ENCODE results near the gene TSPAN7. TPM values are rescaled to one million over a fixed set of nuclear protein-coding genes. Genes with fewer than 3 reads are reported as not detected.

Gene TSPAN7
- total RNA-seq, 2 experiments from 2014 or later = 0.12 to 0.21 TPM

DNA sequence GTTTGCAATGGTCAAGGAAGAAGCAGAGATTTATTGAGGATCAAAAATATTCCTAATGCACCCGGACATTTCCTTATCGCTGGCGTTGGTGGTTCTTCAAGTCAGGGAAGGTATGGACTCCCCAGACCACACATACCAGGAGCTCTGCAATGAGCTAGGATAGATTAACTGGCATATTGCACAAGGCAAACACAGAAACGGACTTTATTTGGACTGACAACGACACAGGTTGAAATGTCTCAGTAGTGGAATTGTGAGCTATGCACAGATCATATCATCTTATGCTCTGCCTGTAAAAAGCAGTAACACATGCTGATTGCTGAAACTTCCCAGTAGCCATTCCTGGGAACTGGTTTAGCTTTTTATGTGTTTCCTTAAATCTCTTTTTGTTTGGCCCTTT, 1.7 kb downstream of the TSPAN7 start:
- CTCF ChIA-PET = no interaction called here
- Mint-ChIP-seq H3K9me3 (no peaks in the 10 kb centered on the region), H3K36me3 (ENCODE audit: low read depth) (no peaks in the 10 kb centered on the region), H3K4me1 (peaks cover 8% of the 10 kb centered on the region), H3K27ac (no peak overlapping the region), H3K4me3 (no peak overlapping the region), H3K27me3 (peaks cover 25% of the 10 kb centered on the region)
- DNase-seq = no peak
- POLR2A ChIA-PET = no interaction called here

DNA sequence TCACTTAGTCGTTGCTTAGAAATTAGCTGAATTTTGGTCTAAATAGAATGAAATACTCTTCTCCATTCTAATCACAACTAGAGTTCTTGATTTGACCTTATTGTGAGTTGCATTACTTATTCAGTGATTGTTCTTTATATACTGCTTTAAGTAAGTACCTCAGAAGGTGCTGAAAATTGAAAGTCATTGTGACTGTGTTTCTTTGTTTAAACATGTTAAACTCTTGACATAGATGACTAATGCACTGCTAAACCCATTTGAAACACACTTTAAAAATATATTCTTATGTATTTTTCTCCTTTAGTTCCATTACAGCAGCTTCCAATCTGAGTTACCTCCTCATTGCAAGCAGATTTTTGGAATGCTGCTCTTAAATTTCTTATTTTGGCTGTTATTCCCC, 9.1 kb downstream of the TSPAN7 start:
- no peaks in the 10 kb centered on the region for H3K9me3 Mint-ChIP-seq
- H3K4me3 Mint-ChIP-seq = no peak overlapping the region
- CTCF ChIA-PET = interaction anchor here (0.6 kb wide), 2 partner anchors 72 to 337 kb away, joined by 3 read pairs; no protein-coding TSS in a partner anchor
- no peaks in the 10 kb centered on the region for H3K4me1 Mint-ChIP-seq
- H3K27ac Mint-ChIP-seq = no peak overlapping the region
- no peaks in the 10 kb centered on the region for H3K27me3 Mint-ChIP-seq
- POLR2A ChIA-PET = no interaction called here
- DNase-seq = no peak
- no peaks in the 10 kb centered on the region for H3K36me3 Mint-ChIP-seq (ENCODE audit: low read depth)

DNA sequence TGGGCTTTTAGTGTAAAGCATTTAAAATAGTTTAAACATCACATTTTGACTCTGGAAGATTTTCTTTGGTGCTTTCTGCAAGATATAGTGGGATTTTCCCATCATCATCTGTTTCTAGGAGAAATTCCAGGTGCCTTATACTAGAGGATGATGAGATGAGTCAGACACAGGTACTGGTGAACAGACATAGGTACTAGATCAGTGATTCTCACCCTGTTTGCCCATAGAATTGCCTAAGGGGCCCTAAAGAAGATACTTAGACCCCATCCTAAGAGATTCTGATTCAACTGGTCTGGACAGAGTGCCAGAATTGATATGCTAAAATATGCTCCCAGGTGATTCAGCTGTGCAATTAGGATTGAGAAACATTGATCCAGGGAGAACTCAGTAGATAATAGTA, 9.7 kb downstream of the TSPAN7 start:
- Mint-ChIP-seq H3K27me3 (no peaks in the 10 kb centered on the region), H3K27ac (no peak overlapping the region), H3K4me1 (no peaks in the 10 kb centered on the region), H3K4me3 (no peak overlapping the region), H3K36me3 (ENCODE audit: low read depth) (no peaks in the 10 kb centered on the region), H3K9me3 (no peaks in the 10 kb centered on the region)
- DNase-seq = no peak
- ChIA-PET CTCF (no interaction called here), POLR2A (no interaction called here)

DNA sequence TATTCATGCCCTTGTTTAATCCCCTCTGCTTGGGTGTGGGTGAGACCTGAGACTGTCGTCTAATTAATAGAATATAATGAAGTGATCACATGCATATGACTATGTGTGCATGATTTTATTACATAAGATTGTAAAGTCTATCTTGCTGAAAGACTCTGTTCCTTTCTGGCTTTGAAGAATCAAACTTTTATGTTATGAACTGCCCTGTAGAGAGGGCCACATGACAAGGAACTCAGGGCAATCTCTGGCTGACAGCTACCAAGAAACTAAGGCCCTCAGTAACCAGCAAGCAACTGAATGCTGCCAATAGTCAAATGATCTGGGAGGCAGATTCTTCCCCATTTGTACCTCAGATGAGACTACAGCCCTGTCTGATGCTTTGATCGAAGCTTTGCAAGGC, 13.5 kb downstream of the TSPAN7 start:
- Mint-ChIP-seq H3K4me1 (no peaks in the 10 kb centered on the region), H3K36me3 (ENCODE audit: low read depth) (no peaks in the 10 kb centered on the region), H3K9me3 (no peaks in the 10 kb centered on the region), H3K27ac (no peak overlapping the region), H3K4me3 (no peak overlapping the region), H3K27me3 (no peaks in the 10 kb centered on the region)
- ChIA-PET POLR2A (no interaction called here), CTCF (no interaction called here)
- DNase-seq = no peak

DNA sequence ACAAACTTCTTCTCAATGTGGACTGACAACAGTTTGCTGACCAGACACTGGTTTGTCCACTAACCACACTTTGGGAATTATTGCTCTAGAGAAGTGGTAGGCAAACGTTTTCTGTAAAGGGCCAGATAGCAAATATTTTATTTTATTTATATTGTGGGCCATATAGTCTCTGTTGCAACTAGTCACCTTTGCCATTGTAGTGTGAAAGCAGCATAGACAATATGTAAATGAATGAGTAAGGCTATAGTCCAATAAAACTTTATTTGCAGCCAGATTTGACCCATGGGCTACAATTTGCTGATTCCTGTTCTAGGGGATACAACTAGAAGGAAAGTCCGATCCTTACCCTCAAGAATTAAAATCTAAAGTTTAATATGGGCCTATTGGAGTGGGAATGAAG, 14.5 kb downstream of the TSPAN7 start:
- no peaks in the 10 kb centered on the region for H3K27me3 Mint-ChIP-seq
- ChIA-PET POLR2A (no interaction called here), CTCF (no interaction called here)
- no peaks in the 10 kb centered on the region for H3K36me3 Mint-ChIP-seq (ENCODE audit: low read depth)
- DNase-seq = no peak
- no peak overlapping the region for H3K4me3 Mint-ChIP-seq
- no peak overlapping the region for H3K27ac Mint-ChIP-seq
- H3K9me3 Mint-ChIP-seq = no peaks in the 10 kb centered on the region
- H3K4me1 Mint-ChIP-seq = no peaks in the 10 kb centered on the region

DNA sequence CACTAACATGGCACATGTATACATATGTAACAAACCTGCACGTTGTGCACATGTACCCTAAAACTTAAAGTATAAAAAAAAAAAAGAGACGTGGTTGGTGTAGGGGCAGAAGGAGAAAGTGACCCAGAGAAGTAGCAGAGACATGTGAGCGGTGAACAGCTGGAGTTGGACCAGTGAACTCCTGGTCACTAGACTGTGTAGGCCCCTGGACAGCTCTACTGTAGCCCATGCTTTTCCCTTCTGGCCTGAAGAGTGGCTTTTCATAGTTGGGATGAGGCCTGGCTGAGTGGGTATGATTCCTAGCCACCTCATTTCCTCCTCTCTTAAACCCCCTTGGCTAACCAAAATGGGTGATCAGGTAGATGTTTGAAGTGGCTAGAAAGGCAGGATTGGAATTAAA, 16.4 kb downstream of the TSPAN7 start:
- no peaks in the 10 kb centered on the region for H3K27me3 Mint-ChIP-seq
- H3K4me1 Mint-ChIP-seq = no peaks in the 10 kb centered on the region

DNA sequence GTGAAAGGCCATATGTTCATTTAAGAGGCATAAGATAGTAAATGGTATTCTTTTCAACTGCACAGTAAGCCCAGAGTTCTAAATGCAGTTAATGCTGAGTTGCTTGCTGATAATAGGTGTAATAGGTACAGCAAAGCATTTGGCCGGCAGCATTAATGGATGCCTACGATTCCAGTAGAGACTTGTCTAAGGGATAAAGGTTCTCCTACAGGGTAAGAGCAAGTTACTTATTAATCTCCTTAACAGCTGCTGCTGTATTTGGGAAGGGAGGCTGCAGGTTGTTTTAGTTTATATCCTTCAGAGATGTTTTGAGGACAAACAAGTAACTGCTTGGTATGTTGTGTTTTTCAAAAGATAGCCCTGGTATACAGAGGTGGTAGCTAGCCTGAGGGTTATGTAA, 16.8 kb downstream of the TSPAN7 start:
- POLR2A ChIA-PET = no interaction called here
- Mint-ChIP-seq H3K9me3 (no peaks in the 10 kb centered on the region), H3K27ac (no peak overlapping the region), H3K4me1 (no peaks in the 10 kb centered on the region), H3K36me3 (ENCODE audit: low read depth) (no peaks in the 10 kb centered on the region), H3K27me3 (no peaks in the 10 kb centered on the region), H3K4me3 (no peak overlapping the region)
- CTCF ChIA-PET = no interaction called here
- no peak for DNase-seq

More for the DNA sequence above, 16.4 kb downstream of the TSPAN7 start:
- H3K27ac Mint-ChIP-seq = no peak overlapping the region
- no peaks in the 10 kb centered on the region for H3K36me3 Mint-ChIP-seq (ENCODE audit: low read depth)
- no peaks in the 10 kb centered on the region for H3K9me3 Mint-ChIP-seq
- ChIA-PET POLR2A (no interaction called here), CTCF (no interaction called here)
- H3K4me3 Mint-ChIP-seq = no peak overlapping the region
- DNase-seq = no peak

DNA sequence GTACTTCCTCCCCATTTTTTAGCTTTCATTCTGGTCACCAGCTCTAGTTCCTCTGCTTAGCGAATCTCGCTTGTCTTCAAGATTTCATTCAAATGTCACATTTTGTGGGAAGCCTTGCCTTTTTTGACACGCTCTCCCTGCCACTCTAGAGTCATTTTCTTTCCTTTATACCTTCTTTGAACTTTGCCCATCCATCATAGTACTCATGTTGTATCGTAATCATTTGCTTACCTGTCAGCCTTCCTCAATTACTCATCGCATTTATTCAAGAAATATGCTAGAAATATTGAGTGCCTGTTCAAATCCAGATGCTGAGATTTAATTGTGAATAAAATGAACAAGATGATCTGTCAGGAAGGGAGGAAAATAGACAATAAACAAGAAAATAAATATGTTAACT, 21.8 kb downstream of the TSPAN7 start:
- H3K4me3 Mint-ChIP-seq = no peak overlapping the region
- ChIA-PET POLR2A (no interaction called here), CTCF (no interaction called here)
- no peaks in the 10 kb centered on the region for H3K27me3 Mint-ChIP-seq
- no peak for DNase-seq
- no peaks in the 10 kb centered on the region for H3K9me3 Mint-ChIP-seq
- H3K27ac Mint-ChIP-seq = no peak overlapping the region
- H3K4me1 Mint-ChIP-seq = no peaks in the 10 kb centered on the region
- no peaks in the 10 kb centered on the region for H3K36me3 Mint-ChIP-seq (ENCODE audit: low read depth)

DNA sequence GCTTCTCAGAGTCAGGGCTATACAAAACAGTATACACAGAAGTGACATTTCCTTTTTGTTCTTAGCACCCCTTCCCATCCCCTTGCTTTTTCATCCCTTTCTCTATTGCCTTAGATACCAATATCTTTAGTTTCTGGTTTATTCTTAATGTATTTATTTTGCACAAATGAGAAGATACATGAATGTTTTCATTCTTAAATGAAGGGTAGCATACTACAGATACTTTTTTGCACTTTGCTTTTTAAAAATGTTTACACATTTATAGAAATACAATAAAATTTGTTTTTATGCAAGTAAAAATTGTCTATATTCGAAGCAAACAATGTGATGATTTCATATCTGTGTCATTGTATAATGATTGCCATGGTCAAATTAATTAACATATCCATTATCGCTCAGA, 33.1 kb downstream of the TSPAN7 start:
- POLR2A ChIA-PET = no interaction called here
- DNase-seq = no peak
- Mint-ChIP-seq H3K9me3 (no peaks in the 10 kb centered on the region), H3K27ac (no peak overlapping the region), H3K4me1 (no peaks in the 10 kb centered on the region), H3K4me3 (no peak overlapping the region), H3K27me3 (peaks cover 6% of the 10 kb centered on the region), H3K36me3 (ENCODE audit: low read depth) (no peaks in the 10 kb centered on the region)
- CTCF ChIA-PET = no interaction called here

DNA sequence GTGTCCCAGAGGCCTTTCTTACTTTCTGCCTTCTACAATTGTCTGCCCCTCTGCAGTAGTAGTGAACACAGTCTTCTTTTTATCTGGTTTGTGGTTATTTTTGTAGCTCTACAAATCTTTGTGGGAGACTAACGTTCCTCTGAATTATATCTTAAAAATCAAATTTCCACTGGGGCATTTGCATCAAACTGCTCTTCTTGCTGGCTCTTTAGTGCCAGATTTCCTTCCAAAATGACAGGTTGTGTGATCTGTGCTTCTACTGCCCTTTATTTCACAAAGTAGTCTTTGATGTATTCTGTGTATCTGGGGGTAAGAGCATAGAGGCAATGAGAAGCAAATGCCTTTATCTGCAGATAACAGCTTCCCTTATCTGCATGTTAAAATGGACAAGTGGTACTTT, 34.5 kb downstream of the TSPAN7 start:
- Mint-ChIP-seq H3K4me3 (no peak overlapping the region), H3K27ac (no peak overlapping the region), H3K36me3 (ENCODE audit: low read depth) (no peaks in the 10 kb centered on the region), H3K27me3 (peaks cover 4% of the 10 kb centered on the region), H3K4me1 (no peaks in the 10 kb centered on the region), H3K9me3 (no peaks in the 10 kb centered on the region)
- no peak for DNase-seq
- CTCF ChIA-PET = no interaction called here
- POLR2A ChIA-PET = no interaction called here

DNA sequence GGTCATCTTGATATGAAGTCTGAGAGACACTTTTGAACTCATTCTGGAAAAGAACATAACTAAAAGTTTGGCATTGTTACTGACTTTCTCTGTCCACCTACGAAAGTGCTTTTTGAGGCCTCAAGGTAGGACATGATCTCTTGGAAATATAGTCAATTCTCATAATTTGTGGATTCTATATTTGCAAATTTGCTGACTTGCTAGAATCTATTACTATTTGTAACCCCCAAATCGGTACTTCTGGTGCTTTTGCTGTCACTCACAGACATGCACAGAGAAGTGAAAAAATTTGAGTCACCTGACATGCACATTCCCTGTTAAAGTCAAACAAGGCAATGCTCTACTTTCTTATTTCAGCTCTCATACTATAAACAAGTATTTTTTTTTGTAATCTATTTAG, 35.6 kb downstream of the TSPAN7 start:
- no peaks in the 10 kb centered on the region for H3K36me3 Mint-ChIP-seq (ENCODE audit: low read depth)

DNA sequence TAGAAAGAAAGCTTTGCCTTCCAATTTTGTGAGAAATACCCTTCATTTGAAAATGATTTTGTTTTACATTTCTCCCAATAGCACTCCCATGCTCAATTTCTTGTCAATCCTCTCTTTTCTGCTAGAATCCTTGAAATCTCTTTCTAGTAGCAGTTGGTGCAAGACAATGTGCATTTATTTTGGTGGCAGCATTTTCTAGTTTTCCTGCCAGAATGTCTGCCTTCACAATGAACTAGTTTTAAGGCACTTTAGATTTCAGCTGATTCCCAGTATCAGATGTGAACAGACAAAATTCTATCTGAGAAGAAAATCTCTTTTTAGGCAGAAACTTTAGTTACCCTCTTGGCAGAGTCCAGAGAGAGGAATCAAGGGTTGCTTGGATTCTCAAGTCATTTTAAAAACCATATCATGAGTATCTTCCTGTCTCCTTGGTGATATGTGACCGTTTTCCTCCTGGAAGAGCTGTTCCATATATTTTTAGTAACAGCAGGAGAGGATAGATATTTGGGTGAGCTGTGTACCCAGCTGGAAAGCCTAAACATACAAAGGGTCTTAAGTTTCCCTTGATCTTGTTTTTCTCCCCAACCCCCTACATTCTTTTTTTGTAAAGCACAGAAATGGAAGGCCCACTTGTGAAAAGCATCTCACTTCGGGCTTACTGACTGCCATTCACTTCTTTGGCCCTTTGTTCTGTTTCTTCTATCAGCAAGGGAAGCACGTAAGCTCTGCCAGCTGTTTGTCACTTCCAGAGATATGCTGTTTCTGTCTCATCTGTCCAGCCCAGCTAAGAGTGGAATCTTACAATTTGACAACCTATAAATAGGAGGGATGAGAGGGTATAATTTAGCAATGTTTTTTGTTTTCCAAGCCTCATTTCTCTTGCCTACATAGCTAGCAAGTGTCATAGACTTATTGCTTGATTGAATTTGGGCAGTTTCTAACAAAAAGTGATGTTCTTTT, 38.7 kb downstream of the TSPAN7 start:
- Mint-ChIP-seq H3K4me3 (no peak overlapping the region), H3K9me3 (no peaks in the 10 kb centered on the region), H3K36me3 (ENCODE audit: low read depth) (no peaks in the 10 kb centered on the region), H3K27ac (no peak overlapping the region), H3K4me1 (no peaks in the 10 kb centered on the region), H3K27me3 (peaks cover 6% of the 10 kb centered on the region)
- DNase-seq = no peak
- POLR2A ChIA-PET = no interaction called here
- CTCF ChIA-PET = no interaction called here

More for the DNA sequence above, 35.6 kb downstream of the TSPAN7 start:
- no peaks in the 10 kb centered on the region for H3K9me3 Mint-ChIP-seq
- peaks cover 6% of the 10 kb centered on the region for H3K27me3 Mint-ChIP-seq
- DNase-seq = no peak
- H3K4me3 Mint-ChIP-seq = no peak overlapping the region
- POLR2A ChIA-PET = no interaction called here
- H3K27ac Mint-ChIP-seq = no peak overlapping the region
- CTCF ChIA-PET = no interaction called here
- H3K4me1 Mint-ChIP-seq = no peaks in the 10 kb centered on the region

DNA sequence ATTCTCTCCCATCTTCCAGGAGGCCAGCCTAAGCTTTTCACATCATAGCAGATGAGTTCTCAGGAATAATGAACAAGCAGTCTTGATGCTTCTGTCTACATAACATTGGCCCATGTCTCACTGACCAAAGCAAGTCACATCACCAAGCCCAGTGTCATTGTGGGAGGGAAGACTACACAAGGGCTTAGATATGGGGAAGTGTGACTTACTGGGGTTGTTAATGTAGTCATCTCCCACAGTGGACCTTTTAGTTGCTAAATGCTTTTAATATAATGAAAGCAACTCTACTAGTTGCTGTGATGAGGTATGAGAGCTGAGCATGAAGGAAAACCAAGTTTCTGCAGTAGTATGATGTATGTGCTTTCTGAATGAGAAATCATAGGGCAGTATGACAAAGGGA, 40.5 kb downstream of the TSPAN7 start:
- ChIA-PET CTCF (no interaction called here), POLR2A (no interaction called here)
- H3K9me3 Mint-ChIP-seq = no peaks in the 10 kb centered on the region
- peaks cover 6% of the 10 kb centered on the region for H3K27me3 Mint-ChIP-seq
- no peak overlapping the region for H3K4me3 Mint-ChIP-seq
- no peak overlapping the region for H3K27ac Mint-ChIP-seq
- DNase-seq = no peak
- H3K36me3 Mint-ChIP-seq (ENCODE audit: low read depth) = no peaks in the 10 kb centered on the region
- no peaks in the 10 kb centered on the region for H3K4me1 Mint-ChIP-seq

DNA sequence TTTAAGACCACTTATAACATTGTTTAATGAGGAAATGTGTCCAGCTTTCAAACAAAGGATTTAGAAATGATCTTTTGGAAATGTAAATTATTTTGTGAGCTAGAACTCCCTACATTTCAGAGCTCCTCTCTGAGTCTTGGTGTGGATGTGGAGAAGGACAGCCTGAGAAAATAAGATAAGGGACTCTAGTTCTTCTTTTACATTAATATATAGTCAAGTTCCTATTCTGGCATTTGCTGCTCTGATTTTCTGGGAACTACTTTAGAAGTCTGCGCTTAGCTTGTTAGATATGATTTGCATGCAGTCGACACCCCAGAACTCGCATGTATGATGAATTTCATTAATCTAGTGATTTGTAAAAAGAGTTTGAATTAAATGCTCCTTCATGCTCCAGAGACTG, 45.5 kb downstream of the TSPAN7 start:
- CTCF ChIA-PET = interaction anchor here (1.3 kb wide), 1 partner anchor 9 kb away, joined by 3 read pairs; no protein-coding TSS in a partner anchor

More for the DNA sequence above, 45.5 kb downstream of the TSPAN7 start:
- POLR2A ChIA-PET = no interaction called here
- no peak for DNase-seq
- H3K36me3 Mint-ChIP-seq (ENCODE audit: low read depth) = no peaks in the 10 kb centered on the region
- H3K27ac Mint-ChIP-seq = no peak overlapping the region
- H3K27me3 Mint-ChIP-seq = peaks cover 7% of the 10 kb centered on the region
- no peak overlapping the region for H3K4me3 Mint-ChIP-seq
- no peaks in the 10 kb centered on the region for H3K4me1 Mint-ChIP-seq
- H3K9me3 Mint-ChIP-seq = no peaks in the 10 kb centered on the region
